NCI-H1930 (cell line): ENCODE data around the gene PKNOX2.
"Not testable (repeated sequence)": the region's sequence is repeated elsewhere in the genome, so short reads cannot be mapped to it uniquely, and the experiment has no call there.

ENCODE experiments used
- DNase-seq, 2 experiments: peaks; one replicate each; lab custom pipeline; 2025; lab: John Stamatoyannopoulos, UW

The PKNOX2 gene

GRCh38 chr11:125202977-125203376 lies 38.4 kb downstream of the PKNOX2 start:
- no peak for DNase-seq

GRCh38 chr11:125207866-125208425 lies 43.4 kb downstream of the PKNOX2 start:
- DNase-seq, result no peak

GRCh38 chr11:125210066-125210465 lies 45.5 kb downstream of the PKNOX2 start:
- DNase-seq, result no peak

- DNase-seq, result no peak
Observed at GRCh38 chr11:125211191-125211947, 46.8 kb downstream of the PKNOX2 start.

GRCh38 chr11:125211948-125212340 lies 47.4 kb downstream of the PKNOX2 start:
- DNase-seq, result no peak

GRCh38 chr11:125214601-125215565 lies 50.3 kb downstream of the PKNOX2 start:
- DNase-seq, result no peak

GRCh38 chr11:125215976-125216375 lies 51.4 kb downstream of the PKNOX2 start:
- DNase-seq, result no peak

GRCh38 chr11:125218336-125218735 lies 53.8 kb downstream of the PKNOX2 start:
- DNase-seq, result no peak

GRCh38 chr11:125221461-125221860 lies 56.9 kb downstream of the PKNOX2 start:
- DNase-seq, result no peak

GRCh38 chr11:125222494-125222893 lies 57.9 kb downstream of the PKNOX2 start:
- no peak for DNase-seq

GRCh38 chr11:125223161-125223560 lies 58.6 kb downstream of the PKNOX2 start:
- DNase-seq, result not testable (repeated sequence)

- DNase-seq, result no peak
Observed at GRCh38 chr11:125223901-125224361, 59.4 kb downstream of the PKNOX2 start.

- DNase-seq, result no peak
Observed at GRCh38 chr11:125224391-125225021, 60.0 kb downstream of the PKNOX2 start.

- DNase-seq, result no peak
Observed at GRCh38 chr11:125225401-125225800, 60.9 kb downstream of the PKNOX2 start.

- no peak for DNase-seq
Observed at GRCh38 chr11:125226031-125226430, 61.5 kb downstream of the PKNOX2 start.

GRCh38 chr11:125226706-125227105 lies 62.2 kb downstream of the PKNOX2 start:
- no peak for DNase-seq

- no peak for DNase-seq
Observed at GRCh38 chr11:125227151-125227550, 62.6 kb downstream of the PKNOX2 start.

- no peak for DNase-seq
Observed at GRCh38 chr11:125228445-125228844, 63.9 kb downstream of the PKNOX2 start.

- DNase-seq, result no peak
Observed at GRCh38 chr11:125228993-125229392, 64.4 kb downstream of the PKNOX2 start.

- DNase-seq, result no peak
Observed at GRCh38 chr11:125229916-125230315, 65.4 kb downstream of the PKNOX2 start.

- no peak for DNase-seq
Observed at GRCh38 chr11:125233116-125233515, 68.6 kb downstream of the PKNOX2 start.

GRCh38 chr11:125233736-125234275 lies 69.3 kb downstream of the PKNOX2 start:
- DNase-seq, result no peak
